K562 (cell line): ENCODE data around the gene CPZ. TPM values are rescaled to one million over a fixed set of nuclear protein-coding genes. Genes with fewer than 3 reads are reported as not detected.

ENCODE experiments used
- ATAC-seq: fragments of 200-7000 bp; cut with Tn5 transposase; 3 replicates; pipeline ENCODE4 v1.9.1; 2020; ENCODE audit warnings: moderate library complexity
- BruUV-seq: library from RNA; stranded (reverse); fragments of 400-500 nt; replicated peaks from 2 replicates; lab custom pipeline; 2021; lab: Mats Ljungman, UMichigan
- CTCF ChIA-PET: fragments of 300-600 bp; formaldehyde crosslinking; extraction: SDS; loops from one replicate; lab custom pipeline; 2021; ENCODE audit warnings: low intra/inter-chr PET ratio; lab: Yijun Ruan, JAX
- POLR2A ChIA-PET: fragments of 300-600, 350-650 bp; sonication (Branson Sonifier 250); formaldehyde crosslinking; extraction: SDS; loops from one replicate; lab custom pipeline; 2021; ENCODE audit warnings: antibody characterized with exemption, inconsistent platforms; lab: Yijun Ruan, JAX
- DNase-seq, 4 experiments: peaks; one replicate each; pipeline versions ENCODE4 v3.0.0 to v3.0.0-alpha.2; 2011 to 2018; ENCODE audit warnings: low spot score in 3 of 4, mixed read lengths in 3 of 4; ENCODE audit errors: extremely low read depth in 1 of 4
- FAIRE-seq: peaks from 2 replicates; lab custom pipeline; 2011; peaks lifted over from hg19 to GRCh38; lab: Jason Lieb, UNC
- H2AFZ ChIP-seq: 2 replicates; pipeline ENCODE4 v1.6.0; 2011; ENCODE audit warnings: low read depth, low read length, control low read depth, inconsistent platforms
- H3K27ac ChIP-seq: fragments of 200-600 bp; 3 replicates; pipeline ENCODE4 v1.8.0; 2011; ENCODE audit warnings: low read depth, mild to moderate bottlenecking, control low read depth, inconsistent platforms, low read length, moderate library complexity, mixed read lengths; ENCODE audit errors: extremely low read depth
- H3K27me3 ChIP-seq, 2 experiments: fragments of 300-600 bp in 1 of 2; 2 replicates in 1 of 2; 3 replicates in 1 of 2; pipeline versions ENCODE4 v1.6.0 to v1.8.0; 2011; ENCODE audit warnings: inconsistent platforms in 2 of 2, low read length in 2 of 2, mild to moderate bottlenecking in 1 of 2, mixed read lengths in 1 of 2, moderate library complexity in 1 of 2; ENCODE audit not compliant: control insufficient read depth in 2 of 2, insufficient read depth in 2 of 2
- H3K36me3 ChIP-seq: fragments of 300-600 bp; 3 replicates; pipeline ENCODE4 v1.8.0; 2011; ENCODE audit warnings: mild to moderate bottlenecking, low read length, inconsistent platforms; ENCODE audit not compliant: control insufficient read depth, insufficient read depth
- H3K4me1 ChIP-seq, 2 experiments: fragments of 200-600 bp in 1 of 2; replicated peaks in 1 of 2; 2 replicates in 1 of 2; 3 replicates in 1 of 2; pipeline versions ENCODE4 v1.5.1 to v1.8.0; 2011; ENCODE audit warnings: inconsistent platforms in 2 of 2, low read length in 2 of 2, mild to moderate bottlenecking in 1 of 2, mixed read lengths in 1 of 2, moderate library complexity in 1 of 2; ENCODE audit not compliant: control insufficient read depth in 2 of 2, insufficient read depth in 2 of 2
- H3K4me2 ChIP-seq: 2 replicates; pipeline ENCODE4 v1.6.1; 2011; ENCODE audit warnings: low read length, control low read depth, inconsistent platforms, mixed read lengths; ENCODE audit not compliant: insufficient read depth
- H3K4me3 ChIP-seq: fragments of 200-600 bp; sonication (generic), shearing (Covaris generic); 2 replicates; pipeline ENCODE4 v1.5.1; 2016; ENCODE audit warnings: control low read depth, inconsistent platforms
- H3K79me2 ChIP-seq: fragments of 200-600 bp; 3 replicates; pipeline ENCODE4 v1.8.0; 2011; ENCODE audit warnings: low read length, inconsistent platforms; ENCODE audit not compliant: control insufficient read depth, insufficient read depth
- H3K9ac ChIP-seq, 2 experiments: 2 replicates each; pipeline versions ENCODE4 v1.6.0 to v1.6.1; 2011; ENCODE audit warnings: low read depth in 2 of 2, low read length in 2 of 2, control low read depth in 1 of 2, inconsistent platforms in 1 of 2, mild to moderate bottlenecking in 1 of 2, mixed read lengths in 1 of 2; ENCODE audit not compliant: insufficient read depth in 1 of 2
- H3K9me1 ChIP-seq: one replicate; pipeline ENCODE4 v1.6.0; 2011; ENCODE audit warnings: inconsistent platforms, mild to moderate bottlenecking, low read length, moderate library complexity; ENCODE audit not compliant: control insufficient read depth, insufficient read depth
- H3K9me3 ChIP-seq: replicated peaks from 2 replicates; pipeline ENCODE4 v1.5.1; 2011; ENCODE audit warnings: low read depth, low read length, inconsistent platforms; ENCODE audit not compliant: control insufficient read depth, insufficient read depth
- H4K20me1 ChIP-seq: replicated peaks from 2 replicates; pipeline ENCODE4 v1.6.1; 2011; ENCODE audit warnings: low read length, inconsistent platforms, mixed read lengths; ENCODE audit not compliant: control insufficient read depth, insufficient read depth
- E2F3 ChIP-seq: fragments of 250-450 bp; sonication (Bioruptor Pico); IDR thresholded peaks from 2 replicates; pipeline ENCODE4 v1.4.0; 2020; ENCODE audit warnings: mild to moderate bottlenecking
- EGR1 ChIP-seq: fragments of 450-650 bp; conservative IDR thresholded peaks from 2 replicates; pipeline ENCODE4 v1.6.1; 2017; ENCODE audit warnings: mild to moderate bottlenecking
- EP400 ChIP-seq: fragments of 450-650 bp; IDR thresholded peaks from 2 replicates; pipeline ENCODE4 v1.6.1; 2017; ENCODE audit warnings: antibody characterized with exemption, mild to moderate bottlenecking, moderate library complexity
- HMGN3 ChIP-seq: IDR thresholded peaks from 2 replicates; pipeline ENCODE4 v1.6.1; 2011; ENCODE audit warnings: borderline replicate concordance, low read depth, mild to moderate bottlenecking, mixed read lengths, low read length; ENCODE audit not compliant: insufficient read length; ENCODE audit errors: extremely low read depth
- KDM4B ChIP-seq, 2 experiments: fragments of 450-650 bp in 1 of 2; sonication (generic) in 1 of 2; IDR thresholded peaks; 2 replicates each; pipeline ENCODE4 v1.6.1; 2016 to 2017; ENCODE audit warnings: borderline replicate concordance in 2 of 2, antibody characterized with exemption in 1 of 2, low read depth in 1 of 2, mild to moderate bottlenecking in 1 of 2
- NFXL1 ChIP-seq: fragments of 450-650 bp; formaldehyde crosslinking; IDR thresholded peaks from 2 replicates; pipeline ENCODE4 v1.4.0; 2021; ENCODE audit warnings: mild to moderate bottlenecking
- SRSF7 ChIP-seq: fragments of 200-400 bp; formaldehyde crosslinking; optimal IDR thresholded peaks from 2 replicates; pipeline ENCODE3; 2017; ENCODE audit warnings: mild to moderate bottlenecking, low read depth, low read length
- TCFL5 ChIP-seq: fragments of 250-450 bp; sonication (Bioruptor Pico); conservative IDR thresholded peaks from 2 replicates; pipeline ENCODE4 v1.6.1; 2021; ENCODE audit warnings: mild to moderate bottlenecking, moderate library complexity, matching md5 sums
- ZNF253 ChIP-seq: fragments of 250-450 bp; sonication (Bioruptor Pico); conservative IDR thresholded peaks from 2 replicates; pipeline ENCODE4 v1.6.1; 2021; ENCODE audit warnings: mild to moderate bottlenecking
- ZNF282 ChIP-seq: sonication (generic); formaldehyde crosslinking; IDR thresholded peaks from 2 replicates; pipeline ENCODE4 v1.8.1; 2023; ENCODE audit warnings: missing genetic modification reagents
- WGBS: fragments of 100-300 bp; shearing (Covaris generic); methylation state at CpG from one replicate; pipeline ENCODE4 v1.1.6; 2016; ENCODE audit warnings: low coverage, mixed read lengths; ENCODE audit not compliant: insufficient coverage; ENCODE audit errors: missing lambda C conversion rate; 5-methylcytosine and 5-hydroxymethylcytosine counted together
- in situ Hi-C: fragments of 300-500 bp; cut with MboI; formaldehyde crosslinking; loops from 4 replicates; pipeline ENCODE4 v1.15.0; 2018; ENCODE audit warnings: inconsistent platforms, mixed read lengths
- intact Hi-C: fragments of 100-400 bp; cut with micrococcal nuclease; formaldehyde crosslinking; loops from 2 replicates; pipeline ENCODE4 v1.14.2; 2022
- polyA plus RNA-seq, 8 experiments: library from polyadenylated mRNA; depleted of rRNA in 4 of 8; stranded (reverse) in 5 of 8; unstranded in 3 of 8; fragments of >200 nt; fragmentation: Nextera tagmentation in 2 of 8; fragmentation: Illumina TruSeq in 1 of 8; extraction: Ambion mirVana in 2 of 8; extraction: Trizol in 1 of 8; gene quantifications; 2 replicates each; pipeline versions ENCODE4 v1.2.1 to v1.2.3, GENCODE V29; 2011 to 2014; ENCODE audit warnings: inconsistent platforms in 1 of 8, missing spikeins in 1 of 8
- total RNA-seq, 7 experiments: library from RNA; depleted of rRNA in 6 of 7; stranded (reverse); fragments of >200 nt in 6 of 7; fragmentation: Illumina TruSeq in 2 of 7; extraction: Trizol in 2 of 7; gene quantifications; 2 replicates each; pipeline versions ENCODE4 v1.2.1 to v1.2.3, GENCODE V29; 2011 to 2021; ENCODE audit warnings: low replicate concordance in 1 of 7
- TF ChIP-seq, protein P1 (sequence below): fragments of 450-650 bp; IDR thresholded peaks from 2 replicates; pipeline ENCODE4 v1.6.1; 2016; ENCODE audit warnings: mild to moderate bottlenecking, moderate library complexity

Gene CPZ
- total and polyA plus RNA-seq, 9 of the 15 experiments (the other 6 are each of a cell fraction or from before 2014, with no cell fraction given) = 0.06 to 2.2 (median 1.2) TPM; not detected in 1

DNA sequence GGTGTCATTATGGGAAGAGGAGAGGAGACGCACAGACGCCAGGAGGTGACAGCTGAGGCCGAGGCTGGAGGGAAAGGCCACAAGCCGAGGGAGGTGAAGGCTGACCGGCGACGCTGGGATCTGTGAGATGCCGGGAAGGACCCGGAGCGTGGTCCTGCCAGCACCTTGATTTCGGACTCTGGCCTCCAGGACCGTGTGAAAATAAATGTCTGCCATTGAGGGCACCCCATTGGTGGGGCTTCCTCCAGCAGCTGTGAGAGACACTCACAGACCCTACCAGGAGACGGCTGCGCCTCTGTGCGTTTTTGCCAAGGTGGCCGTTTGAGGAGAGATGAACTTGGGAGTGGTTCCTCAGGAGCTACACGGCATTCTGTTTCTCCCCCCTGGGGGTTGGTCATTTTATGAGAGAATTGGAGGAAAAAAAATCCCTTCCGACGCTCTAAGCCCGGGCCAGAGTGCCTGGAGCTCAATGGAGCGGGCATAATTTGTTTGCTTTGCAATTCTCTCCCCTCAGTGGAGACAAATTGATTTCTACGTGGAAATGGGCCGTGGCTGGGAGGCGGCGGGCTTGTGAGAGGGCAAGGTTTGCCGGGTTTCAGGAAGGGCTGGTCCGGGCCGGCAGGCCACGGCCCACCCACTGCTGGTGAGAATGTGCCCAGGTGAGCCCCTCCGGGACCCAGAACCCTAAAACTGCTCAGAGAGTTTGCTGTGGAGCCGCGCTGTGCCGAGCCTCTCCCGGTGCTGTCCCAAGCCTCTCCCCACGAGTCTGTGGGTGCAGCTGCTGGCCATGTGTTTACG lies 53.9 kb downstream of the CPZ start:
- no peaks in the 10 kb centered on the region for H3K9me1 ChIP-seq
- ATAC-seq (no peak), FAIRE-seq (no peak), DNase-seq (no peak)
- H3K4me1 ChIP-seq = no peaks in the 10 kb centered on the region
- ChIA-PET POLR2A (interaction anchor here (1.4 kb wide), 1 partner anchor 14 kb away, joined by 3 read pairs; no protein-coding TSS in a partner anchor), CTCF (no interaction called here)
- H3K4me2 ChIP-seq = no peak overlapping the region
- no peaks in the 10 kb centered on the region for H4K20me1 ChIP-seq
- intact Hi-C loops = no loop called here
- no peaks in the 10 kb centered on the region for H3K79me2 ChIP-seq
- H3K9ac ChIP-seq = no peak overlapping the region
- H3K27me3 ChIP-seq = peaks cover 25 to 96% of the 10 kb centered on the region in 2 experiments
- H2AFZ ChIP-seq = no peak overlapping the region
- no TSS peak for BruUV-seq
- in situ Hi-C loops = no loop called here
- WGBS = 2% methylated on average over 33 of the region's 36 CpGs
- no peaks in the 10 kb centered on the region for H3K9me3 ChIP-seq
- no peak overlapping the region for H3K27ac ChIP-seq
- H3K4me3 ChIP-seq = no peak overlapping the region
- no peaks in the 10 kb centered on the region for H3K36me3 ChIP-seq
- TF ChIP-seq E2F3 (CRISPR knock-in tag) (no peak), KDM4B (IDR thresholded peaks at IDR 0.05; ENCODE audit: borderline replicate concordance in 2 of 2, low read depth in 1 of 2) (no peak), SRSF7 (no peak), ZNF282 (no peak), TCFL5 (CRISPR knock-in tag) (no peak), EGR1 (no peak), EP400 (no peak), NFXL1 (CRISPR knock-in tag) (no peak), ZNF253 (CRISPR knock-in tag) (no peak), HMGN3 (no peak)
- TF ChIP-seq, protein P1, sequence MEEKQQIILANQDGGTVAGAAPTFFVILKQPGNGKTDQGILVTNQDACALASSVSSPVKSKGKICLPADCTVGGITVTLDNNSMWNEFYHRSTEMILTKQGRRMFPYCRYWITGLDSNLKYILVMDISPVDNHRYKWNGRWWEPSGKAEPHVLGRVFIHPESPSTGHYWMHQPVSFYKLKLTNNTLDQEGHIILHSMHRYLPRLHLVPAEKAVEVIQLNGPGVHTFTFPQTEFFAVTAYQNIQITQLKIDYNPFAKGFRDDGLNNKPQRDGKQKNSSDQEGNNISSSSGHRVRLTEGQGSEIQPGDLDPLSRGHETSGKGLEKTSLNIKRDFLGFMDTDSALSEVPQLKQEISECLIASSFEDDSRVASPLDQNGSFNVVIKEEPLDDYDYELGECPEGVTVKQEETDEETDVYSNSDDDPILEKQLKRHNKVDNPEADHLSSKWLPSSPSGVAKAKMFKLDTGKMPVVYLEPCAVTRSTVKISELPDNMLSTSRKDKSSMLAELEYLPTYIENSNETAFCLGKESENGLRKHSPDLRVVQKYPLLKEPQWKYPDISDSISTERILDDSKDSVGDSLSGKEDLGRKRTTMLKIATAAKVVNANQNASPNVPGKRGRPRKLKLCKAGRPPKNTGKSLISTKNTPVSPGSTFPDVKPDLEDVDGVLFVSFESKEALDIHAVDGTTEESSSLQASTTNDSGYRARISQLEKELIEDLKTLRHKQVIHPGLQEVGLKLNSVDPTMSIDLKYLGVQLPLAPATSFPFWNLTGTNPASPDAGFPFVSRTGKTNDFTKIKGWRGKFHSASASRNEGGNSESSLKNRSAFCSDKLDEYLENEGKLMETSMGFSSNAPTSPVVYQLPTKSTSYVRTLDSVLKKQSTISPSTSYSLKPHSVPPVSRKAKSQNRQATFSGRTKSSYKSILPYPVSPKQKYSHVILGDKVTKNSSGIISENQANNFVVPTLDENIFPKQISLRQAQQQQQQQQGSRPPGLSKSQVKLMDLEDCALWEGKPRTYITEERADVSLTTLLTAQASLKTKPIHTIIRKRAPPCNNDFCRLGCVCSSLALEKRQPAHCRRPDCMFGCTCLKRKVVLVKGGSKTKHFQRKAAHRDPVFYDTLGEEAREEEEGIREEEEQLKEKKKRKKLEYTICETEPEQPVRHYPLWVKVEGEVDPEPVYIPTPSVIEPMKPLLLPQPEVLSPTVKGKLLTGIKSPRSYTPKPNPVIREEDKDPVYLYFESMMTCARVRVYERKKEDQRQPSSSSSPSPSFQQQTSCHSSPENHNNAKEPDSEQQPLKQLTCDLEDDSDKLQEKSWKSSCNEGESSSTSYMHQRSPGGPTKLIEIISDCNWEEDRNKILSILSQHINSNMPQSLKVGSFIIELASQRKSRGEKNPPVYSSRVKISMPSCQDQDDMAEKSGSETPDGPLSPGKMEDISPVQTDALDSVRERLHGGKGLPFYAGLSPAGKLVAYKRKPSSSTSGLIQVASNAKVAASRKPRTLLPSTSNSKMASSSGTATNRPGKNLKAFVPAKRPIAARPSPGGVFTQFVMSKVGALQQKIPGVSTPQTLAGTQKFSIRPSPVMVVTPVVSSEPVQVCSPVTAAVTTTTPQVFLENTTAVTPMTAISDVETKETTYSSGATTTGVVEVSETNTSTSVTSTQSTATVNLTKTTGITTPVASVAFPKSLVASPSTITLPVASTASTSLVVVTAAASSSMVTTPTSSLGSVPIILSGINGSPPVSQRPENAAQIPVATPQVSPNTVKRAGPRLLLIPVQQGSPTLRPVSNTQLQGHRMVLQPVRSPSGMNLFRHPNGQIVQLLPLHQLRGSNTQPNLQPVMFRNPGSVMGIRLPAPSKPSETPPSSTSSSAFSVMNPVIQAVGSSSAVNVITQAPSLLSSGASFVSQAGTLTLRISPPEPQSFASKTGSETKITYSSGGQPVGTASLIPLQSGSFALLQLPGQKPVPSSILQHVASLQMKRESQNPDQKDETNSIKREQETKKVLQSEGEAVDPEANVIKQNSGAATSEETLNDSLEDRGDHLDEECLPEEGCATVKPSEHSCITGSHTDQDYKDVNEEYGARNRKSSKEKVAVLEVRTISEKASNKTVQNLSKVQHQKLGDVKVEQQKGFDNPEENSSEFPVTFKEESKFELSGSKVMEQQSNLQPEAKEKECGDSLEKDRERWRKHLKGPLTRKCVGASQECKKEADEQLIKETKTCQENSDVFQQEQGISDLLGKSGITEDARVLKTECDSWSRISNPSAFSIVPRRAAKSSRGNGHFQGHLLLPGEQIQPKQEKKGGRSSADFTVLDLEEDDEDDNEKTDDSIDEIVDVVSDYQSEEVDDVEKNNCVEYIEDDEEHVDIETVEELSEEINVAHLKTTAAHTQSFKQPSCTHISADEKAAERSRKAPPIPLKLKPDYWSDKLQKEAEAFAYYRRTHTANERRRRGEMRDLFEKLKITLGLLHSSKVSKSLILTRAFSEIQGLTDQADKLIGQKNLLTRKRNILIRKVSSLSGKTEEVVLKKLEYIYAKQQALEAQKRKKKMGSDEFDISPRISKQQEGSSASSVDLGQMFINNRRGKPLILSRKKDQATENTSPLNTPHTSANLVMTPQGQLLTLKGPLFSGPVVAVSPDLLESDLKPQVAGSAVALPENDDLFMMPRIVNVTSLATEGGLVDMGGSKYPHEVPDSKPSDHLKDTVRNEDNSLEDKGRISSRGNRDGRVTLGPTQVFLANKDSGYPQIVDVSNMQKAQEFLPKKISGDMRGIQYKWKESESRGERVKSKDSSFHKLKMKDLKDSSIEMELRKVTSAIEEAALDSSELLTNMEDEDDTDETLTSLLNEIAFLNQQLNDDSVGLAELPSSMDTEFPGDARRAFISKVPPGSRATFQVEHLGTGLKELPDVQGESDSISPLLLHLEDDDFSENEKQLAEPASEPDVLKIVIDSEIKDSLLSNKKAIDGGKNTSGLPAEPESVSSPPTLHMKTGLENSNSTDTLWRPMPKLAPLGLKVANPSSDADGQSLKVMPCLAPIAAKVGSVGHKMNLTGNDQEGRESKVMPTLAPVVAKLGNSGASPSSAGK = no peak
